ENCODE measurements around the gene SERGEF. TPM values are rescaled to one million over a fixed set of nuclear protein-coding genes. Genes with fewer than 3 reads are reported as not detected.

The SERGEF gene
- total RNA-seq, 4 donors from 2014 or later = 11.8 to 34.7 (median 24.5) TPM

GRCh38 chr11:18050848-18051247 lies 38.0 kb upstream of the SERGEF start:
- intact Hi-C loops (cut with DNase I; ENCODE audit: low total_unique reads) = no loop called here
- ATAC-seq = no peak
- no peak for DNase-seq
- no peak for TF ChIP-seq CTCF (IDR thresholded peaks at IDR 0.05 in 4 of 5, conservative IDR thresholded peaks at IDR 0.05 in 1 of 5)
- TF ChIP-seq POLR2A (IDR thresholded peaks at IDR 0.05) = no peak
- H3K36me3 ChIP-seq = no peaks in the 10 kb centered on the region
- no peak overlapping the region for H3K27ac ChIP-seq
- no peak overlapping the region for H3K4me3 ChIP-seq
- no peaks in the 10 kb centered on the region for H3K9me3 ChIP-seq
- H3K27me3 ChIP-seq = peaks cover 13 to 25% (median 17%) of the 10 kb centered on the region in 3 donors
- in situ Hi-C loops (cut with MboI; ENCODE audit: low sequenced_read_pairs in 4 of 4) = no loop called here
- H3K4me1 ChIP-seq = no peaks in the 10 kb centered on the region

GRCh38 chr11:18046116-18046777 lies 33.4 kb upstream of the SERGEF start, which contains the start of gene TPH1:
Gene TPH1, minus strand, starts transcription at chr11:18046269. Its CDS starts 5,507 bp downstream, at chr11:18040762.
- Histone ChIP-seq H3K27ac (no peak within 1 kb of the TSS), H3K9me3 (no peaks in the 10 kb centered on the region), H3K4me1 (no peaks in the 10 kb centered on the region), H3K27me3 (peaks cover 13 to 26% (median 17%) of the 10 kb centered on the region in 3 donors), H3K4me3 (peak within 1 kb of the TSS in 1 of 4 donors; percentile 2), H3K36me3 (no peaks in the 10 kb centered on the region)
- in situ Hi-C loops (cut with MboI; ENCODE audit: low sequenced_read_pairs in 4 of 4) (no loop called here), intact Hi-C loops (cut with DNase I; ENCODE audit: low total_unique reads) (no loop called here)
- DNase-seq (peak in 1 of 2 donors; percentile 12), ATAC-seq (no peak)
- TF ChIP-seq CTCF (IDR thresholded peaks at IDR 0.05 in 4 of 5, conservative IDR thresholded peaks at IDR 0.05 in 1 of 5) (no peak), POLR2A (IDR thresholded peaks at IDR 0.05) (no peak)

GRCh38 chr11:18036456-18036855 lies 23.6 kb upstream of the SERGEF start:
- no peak overlapping the region for H3K27ac ChIP-seq
- no peaks in the 10 kb centered on the region for H3K9me3 ChIP-seq
- in situ Hi-C loops (cut with MboI; ENCODE audit: low sequenced_read_pairs in 4 of 4) = no loop called here
- no peaks in the 10 kb centered on the region for H3K27me3 ChIP-seq
- H3K4me3 ChIP-seq = no peak overlapping the region
- H3K4me1 ChIP-seq = no peaks in the 10 kb centered on the region
- TF ChIP-seq POLR2A (IDR thresholded peaks at IDR 0.05) (no peak), CTCF (IDR thresholded peaks at IDR 0.05 in 4 of 5, conservative IDR thresholded peaks at IDR 0.05 in 1 of 5) (no peak)
- DNase-seq (no peak), ATAC-seq (no peak)
- no peaks in the 10 kb centered on the region for H3K36me3 ChIP-seq
- intact Hi-C loops (cut with DNase I; ENCODE audit: low total_unique reads) = no loop called here

- in situ Hi-C loops (cut with MboI; ENCODE audit: low sequenced_read_pairs in 4 of 4) (no loop called here), intact Hi-C loops (cut with DNase I; ENCODE audit: low total_unique reads) (no loop called here)
- H3K4me3 ChIP-seq = no peak overlapping the region
- H3K4me1 ChIP-seq = no peaks in the 10 kb centered on the region
- ATAC-seq (no peak), DNase-seq (no peak)
- no peaks in the 10 kb centered on the region for H3K27me3 ChIP-seq
- no peaks in the 10 kb centered on the region for H3K36me3 ChIP-seq
- TF ChIP-seq CTCF (IDR thresholded peaks at IDR 0.05 in 4 of 5, conservative IDR thresholded peaks at IDR 0.05 in 1 of 5) = no peak
- no peak for TF ChIP-seq POLR2A (IDR thresholded peaks at IDR 0.05)
- H3K27ac ChIP-seq = no peak overlapping the region
- H3K9me3 ChIP-seq = no peaks in the 10 kb centered on the region
Observed at GRCh38 chr11:18027475-18027874, 14.6 kb upstream of the SERGEF start.
